ENCODE data around the gene IRF9. TPM values are rescaled to one million over a fixed set of nuclear protein-coding genes. Genes with fewer than 3 reads are reported as not detected.
A peak's percentile ranks its signal among the peaks of the same experiment; 100 is the strongest.

Gene IRF9
- total and polyA plus RNA-seq, 2 of the 13 experiments (the other 11 are each of a cell fraction or from before 2014, with no cell fraction given) = 14.9 to 49.7 TPM

DNA sequence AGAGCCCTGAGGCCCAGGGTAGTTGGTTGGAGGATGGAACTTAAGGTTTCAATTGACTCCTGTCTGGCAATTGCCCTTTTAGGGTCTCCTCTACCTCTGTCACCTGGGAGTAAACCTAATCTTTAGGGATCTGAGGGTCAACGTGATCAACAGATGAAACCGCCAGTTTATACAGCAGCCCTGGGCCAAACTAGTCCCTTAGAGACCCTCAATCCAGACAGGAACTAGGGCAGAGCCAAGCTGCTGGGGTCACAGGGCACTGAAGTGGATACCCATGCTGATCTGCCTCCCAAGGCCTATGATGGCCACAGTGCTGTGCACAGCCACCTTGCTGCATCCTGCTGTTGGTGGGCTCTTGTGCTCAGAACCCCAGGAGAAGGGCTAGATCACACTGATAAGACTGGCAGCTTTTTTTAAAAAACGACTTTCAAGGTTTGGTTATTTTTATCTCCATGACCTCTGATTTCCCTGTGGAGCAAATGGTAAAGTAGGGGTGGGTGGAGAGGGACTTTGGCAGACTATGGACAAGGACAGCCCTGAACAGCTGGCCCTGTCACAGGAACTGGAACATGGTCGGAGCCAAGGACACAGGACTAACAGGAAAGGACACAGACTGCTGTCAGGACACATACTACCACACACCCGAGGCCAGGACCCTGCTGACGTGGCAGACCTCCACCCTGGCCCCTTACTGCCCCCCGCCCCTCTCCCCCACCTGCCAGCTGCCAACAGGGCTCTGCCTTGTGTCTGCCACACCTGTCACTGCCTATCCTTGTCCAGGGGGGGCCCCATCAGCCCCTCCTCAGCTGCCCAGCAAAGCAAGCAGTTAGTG, 30.1 kb upstream of the IRF9 start (continued):
- TF ChIP-seq ZKSCAN5 (CRISPR knock-in tag; IDR thresholded peaks at IDR 0.05) (no peak), RAD21 (CRISPR knock-in tag; IDR thresholded peaks at IDR 0.05) (no peak), ZNF878 (CRISPR knock-in tag; IDR thresholded peaks at IDR 0.05) (no peak), PAX8 (CRISPR knock-in tag; IDR thresholded peaks at IDR 0.05; ENCODE audit: borderline replicate concordance) (no peak), ZNF235 (CRISPR knock-in tag; IDR thresholded peaks at IDR 0.05; ENCODE audit: borderline replicate concordance) (no peak), REL (CRISPR knock-in tag; conservative IDR thresholded peaks at IDR 0.05) (no peak), POLR2A (IDR thresholded peaks at IDR 0.05; ENCODE audit: insufficient read depth in 1 of 2, low read depth in 2 of 2, low read length in 2 of 2) (no peak), SOX13 (IDR thresholded peaks at IDR 0.05) (no peak), SOX13 (CRISPR knock-in tag; conservative IDR thresholded peaks at IDR 0.05 in 1 of 2, IDR thresholded peaks at IDR 0.05 in 1 of 2) (peak in 1 of 2 experiments; percentile 53; a peak in 1 of 4 replicates), ZNF720 (CRISPR knock-in tag; IDR thresholded peaks at IDR 0.05) (no peak), MYC (CRISPR knock-in tag; IDR thresholded peaks at IDR 0.05; ENCODE audit: borderline replicate concordance) (no peak; the same call in 1 of the 2 replicates), ZNF776 (CRISPR knock-in tag; IDR thresholded peaks at IDR 0.05) (peak; percentile 66; the same call in 1 of the 2 replicates), KLF13 (CRISPR knock-in tag; IDR thresholded peaks at IDR 0.05) (no peak; the same call in 1 of the 2 replicates), ZNF234 (CRISPR knock-in tag; conservative IDR thresholded peaks at IDR 0.05) (no peak; the same call in 1 of the 2 replicates), SOX5 (CRISPR knock-in tag; IDR thresholded peaks at IDR 0.05; ENCODE audit: borderline replicate concordance) (peak; percentile 49; the same call in 1 of the 2 replicates), DNMT1 (CRISPR knock-in tag; IDR thresholded peaks at IDR 0.05) (peak; percentile 32; the same call in 1 of the 2 replicates), ATRX (CRISPR knock-in tag; IDR thresholded peaks at IDR 0.05; ENCODE audit: borderline replicate concordance) (no peak), ISX (CRISPR knock-in tag; conservative IDR thresholded peaks at IDR 0.05) (no peak), HNF4A (CRISPR knock-in tag; IDR thresholded peaks at IDR 0.05) (peak; percentile 82), BORCS8-MEF2B (CRISPR knock-in tag; IDR thresholded peaks at IDR 0.05) (peak; percentile 84)
- TF ChIP-seq, protein P1, sequence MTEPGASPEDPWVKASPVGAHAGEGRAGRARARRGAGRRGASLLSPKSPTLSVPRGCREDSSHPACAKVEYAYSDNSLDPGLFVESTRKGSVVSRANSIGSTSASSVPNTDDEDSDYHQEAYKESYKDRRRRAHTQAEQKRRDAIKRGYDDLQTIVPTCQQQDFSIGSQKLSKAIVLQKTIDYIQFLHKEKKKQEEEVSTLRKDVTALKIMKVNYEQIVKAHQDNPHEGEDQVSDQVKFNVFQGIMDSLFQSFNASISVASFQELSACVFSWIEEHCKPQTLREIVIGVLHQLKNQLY (CRISPR knock-in tag; IDR thresholded peaks at IDR 0.05) = peak; percentile 14; the same call in 1 of the 2 replicates
- TF ChIP-seq, protein P2, sequence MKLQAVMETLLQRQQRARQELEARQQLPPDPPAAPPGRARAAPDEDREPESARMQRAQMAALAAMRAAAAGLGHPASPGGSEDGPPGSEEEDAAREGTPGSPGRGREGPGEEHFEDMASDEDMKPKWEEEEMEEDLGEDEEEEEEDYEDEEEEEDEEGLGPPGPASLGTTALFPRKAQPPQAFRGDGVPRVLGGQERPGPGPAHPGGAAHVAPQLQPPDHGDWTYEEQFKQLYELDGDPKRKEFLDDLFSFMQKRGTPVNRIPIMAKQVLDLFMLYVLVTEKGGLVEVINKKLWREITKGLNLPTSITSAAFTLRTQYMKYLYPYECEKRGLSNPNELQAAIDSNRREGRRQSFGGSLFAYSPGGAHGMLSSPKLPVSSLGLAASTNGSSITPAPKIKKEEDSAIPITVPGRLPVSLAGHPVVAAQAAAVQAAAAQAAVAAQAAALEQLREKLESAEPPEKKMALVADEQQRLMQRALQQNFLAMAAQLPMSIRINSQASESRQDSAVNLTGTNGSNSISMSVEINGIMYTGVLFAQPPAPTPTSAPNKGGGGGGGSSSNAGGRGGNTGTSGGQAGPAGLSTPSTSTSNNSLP (IDR thresholded peaks at IDR 0.05; ENCODE audit: low read depth, low read length) = no peak
- TF ChIP-seq, protein P3, sequence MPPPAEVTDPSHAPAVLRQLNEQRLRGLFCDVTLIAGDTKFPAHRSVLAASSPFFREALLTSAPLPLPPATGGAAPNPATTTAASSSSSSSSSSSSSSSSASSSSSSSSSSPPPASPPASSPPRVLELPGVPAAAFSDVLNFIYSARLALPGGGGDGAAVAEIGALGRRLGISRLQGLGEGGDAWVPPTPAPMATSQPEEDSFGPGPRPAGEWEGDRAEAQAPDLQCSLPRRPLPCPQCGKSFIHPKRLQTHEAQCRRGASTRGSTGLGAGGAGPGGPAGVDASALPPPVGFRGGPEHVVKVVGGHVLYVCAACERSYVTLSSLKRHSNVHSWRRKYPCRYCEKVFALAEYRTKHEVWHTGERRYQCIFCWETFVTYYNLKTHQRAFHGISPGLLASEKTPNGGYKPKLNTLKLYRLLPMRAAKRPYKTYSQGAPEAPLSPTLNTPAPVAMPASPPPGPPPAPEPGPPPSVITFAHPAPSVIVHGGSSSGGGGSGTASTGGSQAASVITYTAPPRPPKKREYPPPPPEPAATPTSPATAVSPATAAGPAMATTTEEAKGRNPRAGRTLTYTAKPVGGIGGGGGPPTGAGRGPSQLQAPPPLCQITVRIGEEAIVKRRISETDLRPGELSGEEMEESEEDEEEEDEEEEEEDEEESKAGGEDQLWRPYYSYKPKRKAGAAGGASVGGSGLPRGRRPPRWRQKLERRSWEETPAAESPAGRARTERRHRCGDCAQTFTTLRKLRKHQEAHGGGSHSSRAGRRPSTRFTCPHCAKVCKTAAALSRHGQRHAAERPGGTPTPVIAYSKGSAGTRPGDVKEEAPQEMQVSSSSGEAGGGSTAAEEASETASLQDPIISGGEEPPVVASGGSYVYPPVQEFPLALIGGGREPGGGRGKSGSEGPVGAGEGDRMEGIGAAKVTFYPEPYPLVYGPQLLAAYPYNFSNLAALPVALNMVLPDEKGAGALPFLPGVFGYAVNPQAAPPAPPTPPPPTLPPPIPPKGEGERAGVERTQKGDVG (CRISPR knock-in tag; IDR thresholded peaks at IDR 0.05; ENCODE audit: borderline replicate concordance) = no peak
- TF ChIP-seq, protein P4, sequence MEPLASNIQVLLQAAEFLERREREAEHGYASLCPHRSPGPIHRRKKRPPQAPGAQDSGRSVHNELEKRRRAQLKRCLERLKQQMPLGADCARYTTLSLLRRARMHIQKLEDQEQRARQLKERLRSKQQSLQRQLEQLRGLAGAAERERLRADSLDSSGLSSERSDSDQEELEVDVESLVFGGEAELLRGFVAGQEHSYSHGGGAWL (CRISPR knock-in tag; IDR thresholded peaks at IDR 0.05) = no peak; the same call in 1 of the 2 replicates
- TF ChIP-seq, protein P5, sequence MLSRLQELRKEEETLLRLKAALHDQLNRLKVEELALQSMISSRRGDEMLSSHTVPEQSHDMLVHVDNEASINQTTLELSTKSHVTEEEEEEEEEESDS (CRISPR knock-in tag; IDR thresholded peaks at IDR 0.05; ENCODE audit: borderline replicate concordance) = no peak

Measured in HepG2 (cell line).